ENCODE data around the gene PPIA. TPM values are rescaled to one million over a fixed set of nuclear protein-coding genes. Genes with fewer than 3 reads are reported as not detected.

PPIA gene
- total RNA-seq, 3 donors from 2014 or later (not counting 1 experiment from before 2014, with no cell fraction given) = 701 to 727 (median 718) TPM

GRCh38 chr7:44752822-44753221 lies 43.7 kb upstream of the PPIA start:
- WGBS (ENCODE audit: insufficient coverage) = 100% methylated on average over 1 of the region's 2 CpGs
- H3K36me3 Mint-ChIP-seq = no peaks in the 10 kb centered on the region
- Histone ChIP-seq H3K4me3 (ENCODE audit: low read length) (no peak overlapping the region), H3K4me1 (ENCODE audit: control insufficient read depth, insufficient read depth, low read length) (peaks cover 58% of the 10 kb centered on the region), H3K9me3 (ENCODE audit: control insufficient read depth, insufficient read depth, low read length) (no peaks in the 10 kb centered on the region), H3K27me3 (ENCODE audit: control insufficient read depth, insufficient read depth, low read length) (no peaks in the 10 kb centered on the region), H3K36me3 (ENCODE audit: control insufficient read depth, insufficient read depth, low read length) (peaks cover 15% of the 10 kb centered on the region), H3K27ac (ENCODE audit: low read length) (peak overlapping the region; percentile 9)
- peak overlapping the region; percentile 55 to 77 for H3K27ac Mint-ChIP-seq
- intact Hi-C loops (cut with micrococcal nuclease) = no loop called here
- H3K9me3 Mint-ChIP-seq = no peaks in the 10 kb centered on the region
- DNase-seq (no peak), ATAC-seq (no peak)
- TF ChIP-seq CTCF (IDR thresholded peaks at IDR 0.05) = no peak
- H3K27me3 Mint-ChIP-seq (ENCODE audit: low read depth in 2 of 2) = no peaks in the 10 kb centered on the region
- no peak overlapping the region for H3K4me3 Mint-ChIP-seq
- peaks cover 31 to 55% of the 10 kb centered on the region in 2 donors for H3K4me1 Mint-ChIP-seq

GRCh38 chr7:44754802-44755697 lies 41.4 kb upstream of the PPIA start:
- no peaks in the 10 kb centered on the region for H3K27me3 ChIP-seq (ENCODE audit: control insufficient read depth, insufficient read depth, low read length)
- Mint-ChIP-seq H3K9me3 (no peaks in the 10 kb centered on the region), H3K4me1 (peaks cover 21 to 46% of the 10 kb centered on the region in 2 donors), H3K27me3 (ENCODE audit: low read depth in 2 of 2) (no peaks in the 10 kb centered on the region), H3K36me3 (no peaks in the 10 kb centered on the region), H3K27ac (no peak overlapping the region), H3K4me3 (no peak overlapping the region)
- TF ChIP-seq CTCF (IDR thresholded peaks at IDR 0.05) = no peak
- no peaks in the 10 kb centered on the region for H3K9me3 ChIP-seq (ENCODE audit: control insufficient read depth, insufficient read depth, low read length)
- no peak for DNase-seq
- no peak for ATAC-seq
- intact Hi-C loops (cut with micrococcal nuclease) = no loop called here
- no peak overlapping the region for H3K27ac ChIP-seq (ENCODE audit: low read length)
- 91% methylated on average over 11 of the region's 11 CpGs for WGBS (ENCODE audit: insufficient coverage)
- peaks cover 47% of the 10 kb centered on the region for H3K4me1 ChIP-seq (ENCODE audit: control insufficient read depth, insufficient read depth, low read length)
- no peak overlapping the region for H3K4me3 ChIP-seq (ENCODE audit: low read length)
- H3K36me3 ChIP-seq (ENCODE audit: control insufficient read depth, insufficient read depth, low read length) = peaks cover 32% of the 10 kb centered on the region

GRCh38 chr7:44755698-44756627 lies 40.5 kb upstream of the PPIA start:
- Mint-ChIP-seq H3K27ac (no peak overlapping the region), H3K27me3 (ENCODE audit: low read depth in 2 of 2) (no peaks in the 10 kb centered on the region)
- no peak overlapping the region for H3K27ac ChIP-seq (ENCODE audit: low read length)

More at GRCh38 chr7:44755698-44756627, 40.5 kb upstream of the PPIA start:
- H3K36me3 ChIP-seq (ENCODE audit: control insufficient read depth, insufficient read depth, low read length) = peaks cover 41% of the 10 kb centered on the region
- DNase-seq (no peak), ATAC-seq (no peak)
- H3K4me3 ChIP-seq (ENCODE audit: low read length) = no peak overlapping the region
- peaks cover 38% of the 10 kb centered on the region for H3K4me1 ChIP-seq (ENCODE audit: control insufficient read depth, insufficient read depth, low read length)
- intact Hi-C loops (cut with micrococcal nuclease) = no loop called here
- Mint-ChIP-seq H3K4me1 (peaks cover 12 to 36% of the 10 kb centered on the region in 2 donors), H3K36me3 (no peaks in the 10 kb centered on the region), H3K9me3 (no peaks in the 10 kb centered on the region), H3K4me3 (no peak overlapping the region)
- WGBS (ENCODE audit: insufficient coverage) = 89% methylated on average over 17 of the region's 17 CpGs
- H3K9me3 ChIP-seq (ENCODE audit: control insufficient read depth, insufficient read depth, low read length) = no peaks in the 10 kb centered on the region
- no peaks in the 10 kb centered on the region for H3K27me3 ChIP-seq (ENCODE audit: control insufficient read depth, insufficient read depth, low read length)
- no peak for TF ChIP-seq CTCF (IDR thresholded peaks at IDR 0.05)

All from natural killer cell (primary cell).